Measurements from ENCODE around the gene CLIC2. TPM values are rescaled to one million over a fixed set of nuclear protein-coding genes. Genes with fewer than 3 reads are reported as not detected.
A peak's percentile ranks its signal among the peaks of the same experiment; 100 is the strongest.

CLIC2 gene
- total and polyA plus RNA-seq, 3 donors from 2014 or later = 3.5 to 3.9 (median 3.5) TPM

GRCh38 chrX:155266439-155266838 is 68.0 kb downstream of the CLIC2 start:
- 23 to 73% methylated on average over 1 of the region's 1 CpG for WGBS, 2 donors
- H3K27me3 ChIP-seq = no peaks in the 10 kb centered on the region
- TF ChIP-seq POLR2A (IDR thresholded peaks at IDR 0.05) (no peak), CTCF (IDR thresholded peaks at IDR 0.05) (no peak)
- H3K4me1 ChIP-seq = no peaks in the 10 kb centered on the region
- no peak for DNase-seq
- intact Hi-C loops (cut with DNase I; ENCODE audit: low total_unique reads) = no loop called here
- H3K27ac ChIP-seq = no peak overlapping the region
- H3K4me3 ChIP-seq = no peak overlapping the region
- no peaks in the 10 kb centered on the region for H3K36me3 ChIP-seq (ENCODE audit: low read depth, missing control alignments)
- no peaks in the 10 kb centered on the region for H3K9me3 ChIP-seq

DNA sequence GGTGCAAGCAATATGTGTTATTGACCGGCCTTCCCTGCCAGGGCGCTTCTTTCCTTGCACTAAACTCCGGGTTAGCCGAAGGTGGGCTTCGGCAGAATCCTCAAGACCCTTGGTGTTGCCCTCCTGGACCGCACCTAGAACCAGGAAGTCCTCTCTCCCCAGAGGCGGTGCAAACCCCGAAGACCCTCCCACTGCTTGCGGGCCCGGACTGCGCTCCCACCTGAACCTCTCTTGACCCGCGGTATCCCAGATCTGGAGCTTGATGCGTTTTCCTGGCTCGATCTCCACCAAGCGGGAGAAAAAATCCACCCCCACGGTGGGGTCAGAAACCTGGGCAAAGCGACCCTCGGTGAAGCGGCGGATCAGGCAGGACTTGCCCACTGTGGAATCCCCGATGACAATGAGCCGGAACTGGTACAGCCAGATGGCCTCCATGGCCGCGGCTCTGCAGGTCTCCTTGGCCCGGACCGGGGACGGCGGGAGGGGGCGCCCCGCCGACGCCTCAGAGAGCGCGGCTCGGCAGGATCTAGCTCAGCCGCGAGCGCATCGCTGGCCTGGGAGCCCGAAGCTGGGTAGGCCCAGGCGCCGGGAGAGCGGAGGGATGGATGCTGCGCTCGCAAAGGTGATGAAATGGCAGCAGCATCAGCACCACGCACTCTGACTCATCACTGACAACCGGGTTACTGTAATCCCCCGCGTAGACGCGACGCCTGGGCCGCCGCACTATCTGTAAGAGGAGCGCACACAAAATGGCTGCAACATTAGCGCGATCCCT is 70.4 kb downstream of the CLIC2 start, which contains the start of gene RAB39B:
Gene RAB39B (minus strand): TSS at position 638 of the 775 bp plus-strand sequence. CDS start 203 bp downstream, at position 435.
- Histone ChIP-seq H3K4me3 (peak within 1 kb of the TSS; percentile 50 to 51), H3K36me3 (ENCODE audit: low read depth, missing control alignments) (no peaks in the 10 kb centered on the region), H3K27me3 (no peaks in the 10 kb centered on the region), H3K27ac (no peak within 1 kb of the TSS), H3K9me3 (no peaks in the 10 kb centered on the region), H3K4me1 (no peaks in the 10 kb centered on the region)
- intact Hi-C loops (cut with DNase I; ENCODE audit: low total_unique reads) = no loop called here
- WGBS, 2 donors = 2 to 6% methylated on average over 9 to 17 of the region's 58 CpGs
- no peak for TF ChIP-seq POLR2A (IDR thresholded peaks at IDR 0.05)
- no peak for TF ChIP-seq CTCF (IDR thresholded peaks at IDR 0.05)
- peak; percentile 79 for DNase-seq

- no peaks in the 10 kb centered on the region for H3K27me3 ChIP-seq
- H3K9me3 ChIP-seq = no peaks in the 10 kb centered on the region
- WGBS, 2 donors = 14 to 28% methylated on average over 5 of the region's 5 CpGs
- TF ChIP-seq CTCF (IDR thresholded peaks at IDR 0.05) = no peak
- no peak for TF ChIP-seq POLR2A (IDR thresholded peaks at IDR 0.05)
- intact Hi-C loops (cut with DNase I; ENCODE audit: low total_unique reads) = no loop called here
- no peak overlapping the region for H3K27ac ChIP-seq
- peak overlapping the region in 1 of 2 donors; percentile 51 for H3K4me3 ChIP-seq
- H3K4me1 ChIP-seq = no peaks in the 10 kb centered on the region
- no peak for DNase-seq
- no peaks in the 10 kb centered on the region for H3K36me3 ChIP-seq (ENCODE audit: low read depth, missing control alignments)
Observed at GRCh38 chrX:155262970-155263754, 71.3 kb downstream of the CLIC2 start.

DNA sequence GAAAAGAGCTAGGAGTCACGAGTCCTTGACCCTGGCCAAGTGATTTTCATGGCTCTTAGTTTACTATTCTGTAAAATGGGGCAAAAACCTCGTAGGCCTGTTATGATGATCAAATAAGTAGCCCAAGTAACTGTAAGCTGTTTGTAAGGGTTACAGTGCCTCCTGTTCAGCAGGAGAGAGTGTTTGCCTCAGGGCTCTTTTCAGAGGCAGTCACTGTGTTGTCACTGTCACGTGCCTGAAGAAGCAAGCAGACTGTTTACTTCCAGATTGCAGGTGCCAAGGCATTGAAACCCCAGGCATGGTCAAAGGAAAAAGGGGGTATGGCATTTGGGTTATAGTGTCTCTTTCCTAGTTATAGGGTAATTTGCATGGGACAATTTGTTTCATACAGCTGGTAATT is 74.7 kb downstream of the CLIC2 start:
- H3K36me3 ChIP-seq (ENCODE audit: low read depth, missing control alignments) = no peaks in the 10 kb centered on the region
- H3K4me3 ChIP-seq = no peak overlapping the region
- H3K27ac ChIP-seq = no peak overlapping the region
- H3K27me3 ChIP-seq = no peaks in the 10 kb centered on the region
- H3K4me1 ChIP-seq = no peaks in the 10 kb centered on the region
- H3K9me3 ChIP-seq = no peaks in the 10 kb centered on the region
- TF ChIP-seq CTCF (IDR thresholded peaks at IDR 0.05) (no peak), POLR2A (IDR thresholded peaks at IDR 0.05) (no peak)
- intact Hi-C loops (cut with DNase I; ENCODE audit: low total_unique reads) = no loop called here
- WGBS, 2 donors = 73 to 86% methylated on average over 3 of the region's 3 CpGs
- no peak for DNase-seq

Measured in testis (tissue), 3 donors.